ENCODE results near the gene PEX14. TPM values are rescaled to one million over a fixed set of nuclear protein-coding genes. Genes with fewer than 3 reads are reported as not detected.

Gene PEX14
- total and polyA plus RNA-seq, 9 of the 15 experiments (the other 6 are each of a cell fraction or from before 2014, with no cell fraction given) = 2.6 to 45.7 (median 22.7) TPM

GRCh38 chr1:10474613-10475507 lies at the start of gene PEX14 (continued):
- TF ChIP-seq ZNF140 (CRISPR knock-in tag; IDR thresholded peaks at IDR 0.05) = no peak
- no peak for TF ChIP-seq PPARD (CRISPR knock-in tag; IDR thresholded peaks at IDR 0.05)
- no peak for TF ChIP-seq MAFK (IDR thresholded peaks at IDR 0.05; ENCODE audit: low read length)
- peak; percentile 91 for TF ChIP-seq TOE1 (IDR thresholded peaks at IDR 0.05; ENCODE audit: borderline replicate concordance)
- TF ChIP-seq TOE1 (CRISPR knock-in tag; IDR thresholded peaks at IDR 0.05; ENCODE audit: borderline replicate concordance, low read depth) = no peak
- no peak for TF ChIP-seq PREB (CRISPR knock-in tag; IDR thresholded peaks at IDR 0.05)
- no peak for TF ChIP-seq SMAD2 (IDR thresholded peaks at IDR 0.05; ENCODE audit: low read depth, low read length)
- no peak for TF ChIP-seq ZKSCAN3 (CRISPR knock-in tag; IDR thresholded peaks at IDR 0.05)
- TF ChIP-seq ELK3 (CRISPR knock-in tag; IDR thresholded peaks at IDR 0.05) = no peak
- no peak for TF ChIP-seq STAG1 (CRISPR knock-in tag; IDR thresholded peaks at IDR 0.05; ENCODE audit: borderline replicate concordance)
- TF ChIP-seq BRF2 (IDR thresholded peaks at IDR 0.05; ENCODE audit: borderline replicate concordance, insufficient read depth, insufficient read length) = no peak
- peak; percentile 62; the same call in 1 of the 2 replicates for TF ChIP-seq FOXM1 (IDR thresholded peaks at IDR 0.05; ENCODE audit: low read depth)
- TF ChIP-seq FOXM1 (CRISPR knock-in tag; IDR thresholded peaks at IDR 0.05; ENCODE audit: low read depth) = peak; percentile 83; the same call in 1 of the 2 replicates
- TF ChIP-seq THRB (CRISPR knock-in tag; conservative IDR thresholded peaks at IDR 0.05) = peak; percentile 59; the same call in 1 of the 2 replicates
- no peak for TF ChIP-seq CAMTA2 (CRISPR knock-in tag; conservative IDR thresholded peaks at IDR 0.05)
- peak; percentile 44; the same call in 1 of the 2 replicates for TF ChIP-seq HBP1 (CRISPR knock-in tag; IDR thresholded peaks at IDR 0.05)
- no peak for TF ChIP-seq DACH1 (IDR thresholded peaks at IDR 0.05; ENCODE audit: partially characterized antibody)
- no peak for TF ChIP-seq ERF (CRISPR knock-in tag; IDR thresholded peaks at IDR 0.05)
- 0 out of 2 replicates have a peak, but pooled peaks have one; percentile 48 for TF ChIP-seq FOSL1 (tag; conservative IDR thresholded peaks at IDR 0.05)
- TF ChIP-seq RBM25 (IDR thresholded peaks at IDR 0.05; ENCODE audit: low read depth, low read length, severe bottlenecking) = no peak
- TF ChIP-seq ESRRA (IDR thresholded peaks at IDR 0.05; ENCODE audit: borderline replicate concordance, low read depth) = peak; percentile 97
- 0 out of 2 replicates have a peak, but pooled peaks have one; percentile 23 for TF ChIP-seq FOXP1 (CRISPR knock-in tag; IDR thresholded peaks at IDR 0.05)
